Fibroblast of mammary gland (primary cell): ENCODE results near the gene SUN2.
A peak's percentile ranks its signal among the peaks of the same experiment; 100 is the strongest.

Experiments
- DNase-seq: peaks from one replicate; pipeline ENCODE4 v3.0.0-alpha.2; 2010; ENCODE audit warnings: low read depth
- H3K4me3 ChIP-seq: 2 replicates; pipeline ENCODE4 v1.5.1; 2011; ENCODE audit warnings: low read depth, mild to moderate bottlenecking, low read length, moderate library complexity; ENCODE audit not compliant: control insufficient read depth
- TF ChIP-seq, protein P1 (sequence below): conservative IDR thresholded peaks from 2 replicates; pipeline ENCODE4 v1.5.1; 2011; ENCODE audit warnings: low read depth, low read length, inconsistent platforms; ENCODE audit not compliant: control insufficient read depth, insufficient read depth

The SUN2 gene

DNA sequence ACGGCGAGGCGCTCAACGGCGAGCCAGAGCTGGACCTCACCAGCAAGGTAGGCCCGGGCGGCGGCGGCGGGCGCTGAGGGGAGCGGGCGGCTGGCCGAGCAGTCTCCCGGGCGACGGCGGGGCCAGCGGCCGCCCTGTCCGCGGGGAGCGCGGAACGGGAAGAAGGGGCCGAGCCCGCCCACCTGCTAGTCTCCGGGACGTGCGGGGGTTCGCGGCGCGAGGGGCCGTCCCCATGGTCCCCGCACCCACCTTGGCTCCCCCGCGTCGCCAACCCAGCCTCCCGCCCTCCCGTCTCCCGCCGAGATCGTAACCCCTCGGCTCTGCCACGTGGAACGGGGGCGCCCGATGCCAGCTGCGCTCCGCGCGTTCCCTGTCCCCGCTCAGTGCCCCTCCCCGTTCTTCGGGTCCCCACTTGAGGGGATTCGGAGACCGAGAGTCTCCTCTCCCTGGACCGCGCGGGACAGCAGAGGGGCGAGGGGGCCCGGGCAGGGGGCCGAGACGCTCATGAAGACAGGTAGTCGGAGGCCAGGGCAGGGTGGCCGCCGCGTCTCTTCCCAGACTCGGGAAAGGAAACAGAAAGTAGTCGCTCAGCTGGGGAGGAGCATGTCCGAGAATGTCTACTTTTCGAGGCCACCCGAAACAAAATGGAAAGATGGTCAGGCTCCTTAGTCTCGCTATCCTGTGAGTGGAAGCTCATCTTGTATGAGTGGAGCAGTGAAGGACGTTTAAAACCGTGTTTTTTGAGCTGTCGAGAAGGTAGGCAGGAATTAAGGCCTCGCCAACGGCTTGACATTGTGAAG is 49.5 kb downstream of the SUN2 start:
- H3K4me3 ChIP-seq = peak overlapping the region; percentile 70
- DNase-seq = peak; percentile 29
- TF ChIP-seq, protein P1, sequence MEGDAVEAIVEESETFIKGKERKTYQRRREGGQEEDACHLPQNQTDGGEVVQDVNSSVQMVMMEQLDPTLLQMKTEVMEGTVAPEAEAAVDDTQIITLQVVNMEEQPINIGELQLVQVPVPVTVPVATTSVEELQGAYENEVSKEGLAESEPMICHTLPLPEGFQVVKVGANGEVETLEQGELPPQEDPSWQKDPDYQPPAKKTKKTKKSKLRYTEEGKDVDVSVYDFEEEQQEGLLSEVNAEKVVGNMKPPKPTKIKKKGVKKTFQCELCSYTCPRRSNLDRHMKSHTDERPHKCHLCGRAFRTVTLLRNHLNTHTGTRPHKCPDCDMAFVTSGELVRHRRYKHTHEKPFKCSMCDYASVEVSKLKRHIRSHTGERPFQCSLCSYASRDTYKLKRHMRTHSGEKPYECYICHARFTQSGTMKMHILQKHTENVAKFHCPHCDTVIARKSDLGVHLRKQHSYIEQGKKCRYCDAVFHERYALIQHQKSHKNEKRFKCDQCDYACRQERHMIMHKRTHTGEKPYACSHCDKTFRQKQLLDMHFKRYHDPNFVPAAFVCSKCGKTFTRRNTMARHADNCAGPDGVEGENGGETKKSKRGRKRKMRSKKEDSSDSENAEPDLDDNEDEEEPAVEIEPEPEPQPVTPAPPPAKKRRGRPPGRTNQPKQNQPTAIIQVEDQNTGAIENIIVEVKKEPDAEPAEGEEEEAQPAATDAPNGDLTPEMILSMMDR = no peak

DNA sequence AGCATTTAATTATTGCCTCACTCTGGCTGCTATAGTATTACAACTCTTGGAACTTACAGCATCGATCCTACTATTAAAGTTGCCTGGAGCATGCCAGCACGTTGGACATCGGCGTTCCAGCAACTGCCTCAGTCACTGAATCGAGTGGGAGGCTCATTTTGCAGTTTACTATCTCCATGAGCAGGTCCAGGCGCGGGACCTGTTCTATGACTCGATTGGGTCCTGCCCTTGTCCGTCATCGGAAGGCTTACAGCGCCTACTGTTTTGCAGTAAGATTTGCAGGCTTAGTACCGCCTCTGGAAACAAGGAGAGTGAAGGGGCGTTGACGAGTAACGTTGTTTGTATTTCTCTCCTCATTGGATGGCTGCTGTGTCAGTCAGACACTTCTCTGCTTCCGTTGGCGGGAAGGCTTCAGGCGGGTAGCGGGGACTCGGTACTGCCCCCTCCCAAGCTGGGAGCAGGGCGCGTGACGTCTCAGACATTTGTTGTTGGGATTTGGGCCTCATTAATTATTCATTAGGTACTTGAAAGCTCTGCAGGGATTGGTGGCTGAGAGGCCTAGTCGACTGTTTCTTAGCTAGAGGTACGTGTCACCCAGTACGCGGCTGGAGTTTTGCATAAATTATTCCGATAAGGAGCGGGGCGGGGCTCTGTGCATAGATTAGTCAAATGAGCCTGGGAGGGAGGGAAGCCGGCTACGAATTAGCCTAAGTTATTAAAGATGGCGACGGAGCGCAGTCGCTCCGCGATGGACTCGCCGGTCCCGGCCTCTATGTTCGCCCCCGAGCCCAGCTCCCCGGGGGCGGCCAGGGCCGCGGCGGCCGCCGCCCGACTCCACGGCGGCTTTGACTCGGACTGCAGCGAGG is 50.3 kb downstream of the SUN2 start, which contains the start of gene GTPBP1:
Gene GTPBP1, plus strand, starts transcription at position 710 of the 866 bp plus-strand sequence. Its CDS starts 12 bp downstream, at position 722.
- DNase-seq = peak; percentile 100
- TF ChIP-seq, protein P1 = no peak
- H3K4me3 ChIP-seq = peak within 1 kb of the TSS; percentile 70

DNA sequence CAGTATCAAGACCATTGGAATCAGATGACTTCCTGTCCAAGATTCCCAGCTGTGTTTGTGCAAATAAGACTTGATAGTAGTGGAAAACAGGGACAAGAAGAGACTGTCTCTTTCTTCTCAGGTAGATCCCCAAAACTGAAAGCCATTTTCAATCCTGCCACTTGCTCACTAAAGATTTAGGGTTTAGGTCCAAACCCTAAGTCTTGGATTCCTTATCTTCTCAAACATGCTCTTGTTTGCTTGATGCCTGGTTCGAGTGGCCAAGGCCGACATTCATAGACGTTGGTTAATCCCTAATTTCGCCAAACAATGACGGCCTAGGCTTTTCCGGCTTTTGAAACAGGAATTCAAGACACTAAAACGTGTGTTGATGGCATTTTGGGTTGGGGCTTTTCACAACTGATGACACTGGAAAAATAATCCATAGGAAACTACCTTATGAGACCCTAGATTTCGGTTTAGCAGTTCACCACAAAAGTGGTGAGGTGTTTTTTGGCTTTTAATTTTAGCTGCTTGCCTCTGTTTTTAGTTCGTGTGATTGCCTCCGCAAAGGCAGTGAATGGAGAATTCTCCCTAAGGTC is 51.1 kb downstream of the SUN2 start:
- TF ChIP-seq, protein P1 = no peak
- DNase-seq = no peak
- H3K4me3 ChIP-seq = peak overlapping the region; percentile 47

DNA sequence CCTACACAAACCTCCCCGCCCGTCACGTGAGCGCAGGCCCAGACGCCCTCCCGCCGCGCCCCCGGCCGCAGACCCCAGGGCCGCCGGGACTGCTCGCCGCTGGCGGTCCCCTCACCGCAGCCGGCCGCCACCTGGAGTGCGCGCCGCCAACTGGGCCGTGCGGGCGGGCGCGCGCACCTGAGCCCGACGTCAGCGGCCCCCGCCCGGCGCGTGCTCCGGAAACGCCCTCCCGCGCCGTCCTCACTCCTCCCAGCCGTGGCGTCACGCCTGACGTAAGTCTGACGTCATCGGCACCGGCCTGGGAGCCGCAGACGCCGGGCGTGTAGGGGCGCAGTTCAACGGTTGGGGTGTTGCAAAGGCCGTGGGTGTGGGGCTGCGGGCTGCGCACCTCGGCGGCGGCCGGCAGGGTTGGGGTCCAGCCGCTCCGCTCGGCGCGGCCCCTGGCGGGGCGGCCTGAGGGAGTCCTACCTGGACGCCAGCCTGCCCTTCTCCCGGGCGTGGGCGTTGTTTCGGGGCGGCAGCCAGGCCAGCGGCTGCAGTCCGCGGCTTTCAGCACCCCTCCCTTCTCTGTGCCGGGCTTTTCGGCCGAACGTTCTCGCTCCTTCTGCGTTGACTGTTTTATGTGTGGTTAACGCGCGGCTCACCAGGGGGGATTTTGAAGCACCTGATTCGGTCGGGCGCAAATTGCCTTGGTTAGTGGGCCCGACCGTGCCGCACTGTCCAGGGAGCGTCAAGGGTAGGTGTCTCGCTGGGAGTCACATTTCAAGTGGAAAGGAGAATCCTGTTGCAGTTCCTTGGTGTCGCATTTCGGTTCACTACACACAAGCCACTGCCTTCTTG is 54.8 kb downstream of the SUN2 start, which contains the start of gene JOSD1:
Gene JOSD1, minus strand, starts transcription at position 155 of the 840 bp plus-strand sequence. CDS start 956 bp downstream, outside the sequence.
- peak; percentile 92 for DNase-seq
- peak within 1 kb of the TSS; percentile 79 for H3K4me3 ChIP-seq
- TF ChIP-seq, protein P1 = no peak

DNA sequence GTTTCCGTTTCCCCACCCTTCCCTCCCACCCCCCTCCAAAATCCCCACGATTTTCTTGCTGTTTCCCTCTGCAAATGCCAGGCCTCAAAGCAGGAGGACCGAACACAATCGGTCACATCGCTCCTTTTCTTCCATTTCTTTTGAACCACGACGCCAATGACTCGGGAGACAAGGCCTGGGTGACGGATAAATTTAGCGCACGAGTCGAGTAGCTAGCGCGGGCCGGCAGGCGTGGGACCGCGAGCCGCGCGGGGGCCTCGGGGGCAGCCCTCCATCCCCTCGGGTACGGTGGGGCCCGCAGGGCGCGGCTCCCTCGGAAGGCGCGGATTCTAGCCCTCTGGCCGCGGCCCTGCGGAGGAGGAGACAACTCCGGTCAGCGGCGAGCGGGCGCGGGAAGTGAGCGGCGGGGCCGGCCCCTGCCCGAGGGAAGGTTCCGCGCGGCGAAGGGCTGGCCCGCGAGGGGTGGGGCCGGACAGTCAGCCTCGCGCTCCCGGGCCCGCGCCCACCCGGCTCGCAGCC is 55.5 kb downstream of the SUN2 start:
- TF ChIP-seq, protein P1 = no peak
- H3K4me3 ChIP-seq = peak overlapping the region; percentile 79
- DNase-seq = peak; percentile 48

DNA sequence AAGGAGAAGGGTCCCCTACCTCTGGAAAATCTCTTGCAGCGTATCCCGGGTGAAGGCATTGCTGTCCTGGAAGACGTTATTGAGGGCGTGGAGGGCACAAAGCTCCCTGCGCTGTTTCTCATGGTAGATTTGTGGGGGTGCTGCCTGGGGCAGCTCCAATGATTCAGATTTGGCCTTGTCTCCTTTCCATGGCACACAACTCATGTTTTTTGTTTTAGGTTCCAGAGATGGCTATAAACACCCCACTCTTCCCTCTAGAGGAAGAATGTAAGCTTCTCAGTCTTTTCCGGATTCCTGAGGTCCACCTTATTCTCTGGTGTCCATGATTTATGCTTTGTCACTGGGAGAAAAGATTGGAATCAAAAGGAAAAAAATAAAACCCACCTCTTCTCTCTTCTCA is 56.0 kb downstream of the SUN2 start:
- TF ChIP-seq, protein P1 = no peak
- peak overlapping the region; percentile 79 for H3K4me3 ChIP-seq
- peak; percentile 65 for DNase-seq
